Measurements from ENCODE around the gene PEX13. TPM values are rescaled to one million over a fixed set of nuclear protein-coding genes. Genes with fewer than 3 reads are reported as not detected.

The PEX13 gene, protein sequence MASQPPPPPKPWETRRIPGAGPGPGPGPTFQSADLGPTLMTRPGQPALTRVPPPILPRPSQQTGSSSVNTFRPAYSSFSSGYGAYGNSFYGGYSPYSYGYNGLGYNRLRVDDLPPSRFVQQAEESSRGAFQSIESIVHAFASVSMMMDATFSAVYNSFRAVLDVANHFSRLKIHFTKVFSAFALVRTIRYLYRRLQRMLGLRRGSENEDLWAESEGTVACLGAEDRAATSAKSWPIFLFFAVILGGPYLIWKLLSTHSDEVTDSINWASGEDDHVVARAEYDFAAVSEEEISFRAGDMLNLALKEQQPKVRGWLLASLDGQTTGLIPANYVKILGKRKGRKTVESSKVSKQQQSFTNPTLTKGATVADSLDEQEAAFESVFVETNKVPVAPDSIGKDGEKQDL
- 44.1 and 52.7 TPM in 2 replicates for total RNA-seq

DNA sequence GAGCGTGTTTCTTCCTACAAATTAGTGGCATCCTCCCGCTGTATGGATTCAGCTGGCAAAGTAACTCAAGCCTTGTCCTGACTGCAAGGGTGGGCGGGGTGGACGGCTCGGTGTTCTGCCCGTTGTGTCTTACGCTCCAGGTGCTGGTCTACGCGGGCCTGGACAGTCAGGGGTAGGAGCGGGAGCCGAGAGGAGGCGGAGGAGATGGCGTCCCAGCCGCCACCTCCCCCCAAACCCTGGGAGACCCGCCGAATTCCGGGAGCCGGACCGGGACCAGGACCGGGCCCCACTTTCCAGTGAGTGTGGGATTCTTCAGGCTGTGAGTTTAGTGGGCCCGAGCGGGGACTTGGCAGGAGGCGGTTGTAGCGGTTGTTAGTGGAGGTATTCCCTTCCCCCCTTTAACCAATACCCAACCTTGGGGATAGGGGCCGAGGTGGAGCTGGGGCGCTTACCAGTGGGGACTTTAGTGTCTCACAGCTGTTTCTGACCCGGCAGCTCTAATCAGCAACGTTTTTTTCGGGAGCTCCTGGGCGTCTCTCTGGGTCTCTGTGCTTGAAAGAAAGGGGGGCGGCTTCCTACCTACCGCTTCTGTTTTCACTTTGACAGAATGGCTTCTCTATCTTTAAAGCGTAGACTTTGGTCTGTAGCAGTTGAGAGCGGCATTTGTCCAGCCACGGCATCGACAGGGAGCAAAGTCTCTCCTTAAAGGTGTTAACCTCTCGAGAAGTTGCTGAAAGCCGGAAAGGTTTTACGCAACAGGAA, at the start of gene PEX13, which contains the start of gene PUS10:
TSS of gene PEX13 (plus strand) at position 165 of the 762 bp plus-strand sequence. CDS start at position 205, 40 bp downstream.
TSS of gene PUS10 (minus strand) at position 700 of the 762 bp plus-strand sequence. CDS start 6,365 bp downstream, outside the sequence.

DNA sequence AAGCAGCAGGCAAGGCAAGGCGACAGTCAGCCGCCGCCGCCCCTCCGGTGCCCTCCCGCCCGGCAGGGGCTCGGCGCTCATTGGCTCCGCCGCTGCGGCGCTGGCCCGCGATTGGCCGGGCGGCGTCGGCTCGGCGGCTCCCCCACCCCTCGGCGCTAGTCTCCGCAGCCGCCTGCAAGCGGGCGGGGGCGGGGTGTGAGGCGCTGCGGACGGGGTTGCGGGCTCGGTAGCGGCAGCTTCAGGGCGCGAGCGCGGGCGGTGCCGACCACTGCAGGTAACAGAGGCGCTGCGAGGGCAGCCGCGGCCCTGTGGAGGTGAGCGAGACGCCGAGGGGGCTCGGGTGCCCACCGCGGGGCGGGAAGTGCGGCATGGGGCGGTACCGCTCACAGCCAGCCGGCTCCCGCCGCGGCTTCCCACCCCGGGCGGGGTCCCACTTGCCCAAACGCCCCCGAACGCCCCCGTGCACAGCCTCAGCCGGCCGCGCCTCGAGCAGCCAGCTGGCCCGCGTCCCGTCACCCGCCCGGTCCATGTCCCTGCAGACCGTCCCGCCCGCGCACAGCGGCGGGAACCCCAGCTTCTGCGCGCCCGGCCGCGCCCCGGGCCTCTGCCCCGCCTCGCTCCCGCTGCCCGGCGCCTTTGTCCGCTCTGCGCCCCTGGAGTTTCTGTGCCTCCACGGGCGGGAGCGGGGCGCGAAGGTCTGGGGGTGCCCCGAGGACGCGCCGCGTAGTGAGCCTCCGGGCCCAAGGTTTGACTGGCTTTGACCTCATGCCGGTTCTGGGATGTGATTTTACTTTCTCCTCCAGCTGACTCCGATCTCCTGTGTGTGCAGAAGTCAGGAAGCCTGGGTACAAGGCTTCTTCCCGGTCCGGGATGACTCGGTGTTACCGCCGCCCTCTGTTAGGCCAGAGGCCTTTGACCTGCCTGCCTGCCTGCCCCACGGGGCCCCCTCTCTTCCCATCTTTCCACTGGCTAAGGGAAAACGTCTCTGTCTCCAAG, 48.5 kb downstream of the PEX13 start, which contains the start of gene SANBR:
TSS of gene SANBR (plus strand) at position 158 of the 996 bp plus-strand sequence. CDS start 4,480 bp downstream, outside the sequence.

Other genes starting within 250 kb of the PEX13 start
- 21.2 and 24.5 TPM in 2 replicates for gene REL, start 136.1 kb upstream of the PEX13 start, total RNA-seq
- gene PUS10, start 535 bp downstream of the PEX13 start, total RNA-seq = 6.3 and 12.1 TPM in 2 replicates
- gene SANBR, start 48.2 kb downstream of the PEX13 start, total RNA-seq = 13.0 and 14.0 TPM in 2 replicates
- 11.5 and 12.9 TPM in 2 replicates for gene C2orf74, start 144.5 kb downstream of the PEX13 start, total RNA-seq

All from dermis lymphatic vessel endothelial cell (primary cell).